Activated CD4-positive, alpha-beta T cell treated with anti-CD3 and anti-CD28 coated beads for 24 hours (primary cell): Measurements from ENCODE around the gene CDKAL1.

Experiments
- DNase-seq, 2 donors: peaks; one replicate each; pipeline ENCODE4 v3.0.0-alpha.2; 2020; ENCODE audit warnings: low read depth in 2 of 2

Gene CDKAL1

GRCh38 chr6:21138336-21139069, 604.2 kb downstream of the CDKAL1 start:
- no peak for DNase-seq

- no peak for DNase-seq
Measured at GRCh38 chr6:21140966-21141365, 606.7 kb downstream of the CDKAL1 start.

DNA sequence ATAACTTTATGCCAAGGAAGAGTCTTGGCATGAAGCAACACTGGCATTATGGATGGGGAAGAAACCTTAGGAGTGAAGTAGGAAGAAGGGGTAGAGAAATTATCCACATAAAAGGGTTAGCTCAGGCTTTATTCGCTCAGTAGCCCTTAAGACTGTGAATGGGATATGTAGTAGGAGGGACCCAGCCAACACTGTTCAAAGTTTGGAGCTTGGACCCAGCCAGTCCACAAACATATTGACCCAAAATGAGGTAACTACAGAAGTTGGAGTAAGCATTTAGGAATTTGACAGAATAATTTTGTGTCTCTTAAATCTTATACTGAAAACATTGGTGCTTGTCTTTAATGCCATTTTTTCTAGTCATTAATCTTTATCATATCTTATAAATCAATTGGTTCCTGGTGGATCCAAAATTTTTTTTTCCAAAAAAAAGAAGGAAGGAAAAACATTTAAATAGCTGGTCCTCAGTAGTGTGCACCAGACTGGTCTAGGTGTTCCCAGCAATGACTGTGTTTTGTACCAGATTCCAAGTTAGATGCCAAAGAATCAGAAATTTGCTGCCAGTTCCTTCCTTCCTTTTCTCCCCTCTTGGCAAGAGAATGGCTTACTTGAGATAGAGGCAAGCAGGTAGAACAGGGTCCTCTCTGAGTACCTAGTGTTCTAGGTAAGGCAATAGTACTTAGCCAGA, 607.5 kb downstream of the CDKAL1 start:
- DNase-seq, result no peak

- no peak for DNase-seq
Measured at GRCh38 chr6:21142741-21143140, 608.5 kb downstream of the CDKAL1 start.

GRCh38 chr6:21143645-21144044, 609.4 kb downstream of the CDKAL1 start:
- no peak for DNase-seq

DNA sequence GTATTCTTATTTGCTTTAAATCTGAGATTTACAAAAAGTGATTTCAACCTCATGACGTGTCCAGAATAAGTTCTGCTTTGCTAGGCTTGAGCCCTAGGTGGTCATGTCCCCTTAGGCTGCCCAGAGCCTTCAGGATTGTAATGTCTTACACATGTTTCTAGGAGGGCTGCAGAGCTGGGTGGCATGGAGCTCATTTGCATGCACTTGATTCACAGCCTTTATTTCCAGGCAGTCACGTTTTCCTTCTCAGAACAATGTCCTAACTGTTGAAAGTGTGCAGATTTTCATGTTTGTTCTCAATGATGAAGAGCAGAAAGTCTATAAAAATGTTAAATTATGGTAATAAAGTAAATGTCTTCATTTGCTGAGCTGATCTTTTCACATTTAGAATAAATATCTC, 610.7 kb downstream of the CDKAL1 start:
- no peak for DNase-seq

DNA sequence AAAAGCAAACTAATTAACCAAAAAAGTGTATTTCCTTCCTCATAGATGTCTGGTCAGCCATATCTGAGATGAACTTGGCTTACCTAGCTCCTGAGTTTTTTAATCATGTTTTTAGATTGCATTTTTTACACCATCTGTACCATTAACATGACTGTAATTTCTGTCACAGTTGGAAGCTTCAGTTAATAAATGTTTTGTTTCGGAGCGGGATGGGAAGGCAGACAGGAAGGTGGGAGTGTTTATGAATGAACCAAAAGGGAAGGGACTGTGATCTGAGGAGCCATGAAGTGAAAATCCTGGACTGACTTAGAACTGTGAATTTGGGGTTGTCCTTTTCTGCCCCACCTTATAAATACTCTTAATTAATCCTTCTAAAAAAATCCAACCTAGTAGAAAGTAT, 613.7 kb downstream of the CDKAL1 start:
- no peak for DNase-seq

DNA sequence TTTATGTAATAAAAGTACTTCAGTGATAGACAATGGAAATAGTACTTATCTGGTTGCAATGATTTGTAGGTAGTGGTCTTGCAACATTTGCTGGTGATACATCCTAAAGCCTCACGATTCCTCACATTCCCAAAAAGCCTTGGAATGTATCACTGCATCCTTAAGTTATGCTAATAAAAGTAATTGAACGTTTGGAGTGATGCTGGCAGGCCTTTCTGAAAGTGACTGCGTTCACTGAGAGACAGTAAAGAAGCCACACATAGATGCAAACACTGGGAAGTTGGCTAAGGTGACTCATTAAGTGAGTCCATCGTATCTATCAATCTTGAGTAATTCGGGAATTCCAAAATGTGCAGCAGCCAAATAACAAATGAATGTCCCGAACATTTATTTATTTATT, 615.2 kb downstream of the CDKAL1 start:
- no peak for DNase-seq

DNA sequence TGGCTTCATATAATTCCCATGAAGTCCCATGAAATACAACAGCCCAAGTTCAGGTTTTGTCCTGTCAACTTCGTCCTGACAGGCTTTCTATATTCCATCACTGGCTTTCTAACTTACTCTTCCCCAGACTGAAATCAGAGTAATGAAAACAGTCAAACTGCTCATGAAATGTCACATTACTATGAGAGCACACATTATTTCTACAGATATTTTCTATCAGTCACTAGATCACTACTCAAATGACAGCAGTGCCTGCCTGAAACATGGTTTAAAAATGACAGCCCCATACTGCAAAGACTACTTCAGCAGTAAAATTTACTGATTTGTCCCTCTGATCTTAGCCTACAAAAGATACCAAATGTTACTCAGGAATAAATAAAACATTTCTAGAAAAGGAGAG, 616.4 kb downstream of the CDKAL1 start:
- DNase-seq, result no peak

GRCh38 chr6:21151119-21151518, 616.9 kb downstream of the CDKAL1 start:
- no peak for DNase-seq

DNA sequence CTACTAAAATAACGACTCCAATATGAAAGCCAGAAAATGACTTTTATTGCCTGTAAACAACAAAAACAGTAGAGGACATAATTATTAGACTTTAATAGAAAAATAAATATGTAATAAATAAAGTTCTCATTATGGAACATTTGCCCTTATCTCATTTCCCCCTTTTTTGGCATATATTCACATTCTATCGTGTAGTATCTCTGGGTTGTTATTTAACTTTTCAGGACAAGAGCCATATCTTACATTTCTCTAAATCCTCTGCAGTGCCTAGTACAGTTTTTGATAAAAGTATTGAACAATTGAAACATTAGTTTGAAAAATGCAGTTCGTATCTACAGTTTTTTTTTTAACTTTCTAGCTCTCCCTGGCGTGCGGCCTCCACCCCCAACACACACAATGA, 617.3 kb downstream of the CDKAL1 start:
- DNase-seq, result no peak

DNA sequence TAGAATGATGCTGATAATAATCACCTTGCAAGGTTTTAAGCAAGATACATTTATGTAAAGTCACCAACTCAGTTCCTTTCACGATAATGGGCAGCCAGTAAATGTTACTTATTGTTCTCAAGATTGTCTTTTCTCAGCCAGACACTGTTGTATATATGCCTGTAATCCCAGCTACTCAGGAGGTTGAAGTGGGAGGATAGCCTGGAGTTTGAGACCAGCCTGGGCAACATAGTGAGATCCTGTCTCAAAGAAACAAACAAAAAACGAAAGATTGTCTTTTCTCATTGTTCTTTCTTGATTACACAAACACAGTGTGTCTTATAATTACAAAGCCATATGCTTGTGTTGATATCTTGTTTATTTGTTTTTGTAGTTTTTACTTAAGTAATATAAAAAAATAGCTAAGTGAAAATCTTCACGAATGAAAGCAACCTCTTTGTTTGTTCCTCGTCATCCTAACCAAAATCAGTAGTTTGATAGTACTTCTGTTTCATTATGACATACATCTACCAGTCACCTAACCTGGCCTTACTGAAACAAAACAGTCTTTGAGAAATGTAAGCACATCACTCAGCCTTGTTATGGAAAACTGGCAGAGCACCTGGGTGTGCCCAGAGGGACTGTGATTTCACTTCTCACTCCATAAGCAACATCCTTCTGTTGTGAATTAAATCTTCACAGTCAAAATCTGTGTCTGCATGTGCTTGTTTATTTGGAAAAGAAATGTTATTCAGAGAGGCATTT, 623.1 kb downstream of the CDKAL1 start:
- no peak for DNase-seq

DNA sequence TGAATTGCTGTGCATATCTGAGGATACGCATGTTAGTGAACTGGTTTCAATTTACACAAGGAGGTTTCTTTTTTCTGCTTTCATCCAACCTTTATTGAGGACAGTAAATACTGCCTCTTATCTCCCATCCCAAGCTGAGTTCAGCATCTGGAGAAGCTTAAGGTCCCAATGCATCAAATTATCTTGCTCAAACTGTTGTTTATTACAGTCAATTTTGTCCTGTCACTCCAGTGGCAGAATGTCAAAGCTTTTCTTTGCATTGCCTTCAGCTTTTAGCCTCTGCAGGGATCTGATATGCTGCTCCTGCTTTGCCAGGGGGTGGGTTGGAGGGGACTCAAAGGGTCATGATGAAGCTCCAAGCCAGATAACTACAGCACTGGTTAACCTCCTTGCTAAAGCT, 623.9 kb downstream of the CDKAL1 start:
- DNase-seq, result no peak

DNA sequence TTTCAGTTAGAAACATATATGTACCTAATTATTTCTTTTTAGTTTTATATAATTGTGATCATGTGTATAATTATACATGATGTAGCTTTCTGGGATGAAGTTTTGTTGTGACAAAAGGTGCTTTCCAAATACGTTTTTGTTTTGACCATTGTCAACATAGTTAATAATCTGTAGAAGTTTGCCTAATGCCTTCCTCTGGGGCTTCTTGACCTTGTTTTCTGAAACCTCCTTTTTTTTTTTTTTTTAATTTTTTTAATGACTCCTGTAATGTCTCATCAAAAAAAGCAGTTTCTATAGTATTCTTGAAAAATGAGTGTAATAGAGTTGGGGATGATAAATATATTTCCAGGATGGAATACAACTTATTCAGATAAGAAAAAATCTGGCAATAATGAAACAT, 624.6 kb downstream of the CDKAL1 start:
- DNase-seq, result no peak

DNA sequence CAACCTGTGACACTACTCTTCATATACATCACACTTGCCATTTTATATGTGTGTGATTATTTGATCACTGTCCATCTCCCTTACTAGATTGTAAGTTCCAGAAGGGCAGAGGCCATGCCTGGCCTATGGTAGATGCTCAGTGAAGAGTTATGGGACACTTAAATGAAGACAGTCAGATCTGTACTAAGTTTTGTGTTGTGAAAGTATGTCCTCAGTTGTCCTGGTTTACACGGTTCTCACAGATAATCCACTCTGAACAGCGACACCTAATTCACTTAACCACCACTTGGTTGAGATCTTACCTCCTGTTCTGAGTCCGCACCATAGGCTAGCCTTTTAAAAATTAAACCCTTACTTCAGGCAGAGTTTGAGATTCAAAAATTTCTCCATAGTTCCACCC, 625.2 kb downstream of the CDKAL1 start:
- DNase-seq, result no peak

GRCh38 chr6:21161707-21162106, 627.5 kb downstream of the CDKAL1 start:
- DNase-seq, result no peak

GRCh38 chr6:21163110-21163837, 629.0 kb downstream of the CDKAL1 start:
- DNase-seq, result no peak

DNA sequence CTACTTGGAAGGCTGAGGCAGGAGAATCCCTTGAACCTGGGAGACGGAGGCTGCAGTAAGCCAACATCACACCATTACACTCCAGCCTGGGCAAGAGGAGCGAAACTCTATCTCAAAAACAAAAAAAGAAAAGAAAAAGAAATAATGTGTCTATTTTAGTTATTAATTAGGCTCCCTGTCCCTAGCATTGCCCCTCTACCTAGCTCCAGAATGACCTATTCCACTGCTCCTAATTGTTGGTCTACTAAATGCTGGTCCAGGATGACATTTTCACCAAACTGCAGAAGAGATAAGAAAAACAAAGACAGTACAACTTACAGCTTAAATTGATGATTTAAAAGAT, 629.6 kb downstream of the CDKAL1 start:
- no peak for DNase-seq

DNA sequence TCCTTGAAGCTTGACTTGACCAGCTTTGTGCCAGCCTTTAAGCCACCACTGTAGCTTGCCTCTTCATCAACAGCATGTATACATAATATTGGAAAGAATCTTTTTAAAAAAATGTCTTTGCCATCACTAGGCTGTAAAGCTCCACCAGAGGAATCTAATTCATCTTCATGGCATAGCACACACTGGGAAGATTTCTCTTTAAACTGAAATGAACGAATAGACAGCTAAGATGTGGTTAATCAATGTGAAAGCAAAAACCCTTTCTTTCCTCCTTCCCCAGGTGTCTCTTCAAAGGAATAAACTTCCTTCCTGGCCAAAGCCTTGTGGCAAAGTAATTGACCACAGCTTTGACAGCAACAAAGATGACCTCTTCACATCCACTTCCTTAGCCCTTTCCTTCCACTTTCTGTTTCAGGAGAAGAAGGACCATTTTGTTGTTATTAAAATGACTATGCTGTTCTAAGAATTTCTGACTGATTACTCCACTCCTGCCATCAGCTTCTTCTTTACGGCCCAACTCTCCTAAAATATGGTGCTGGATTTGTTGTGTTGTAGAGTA, 630.6 kb downstream of the CDKAL1 start:
- DNase-seq, result no peak

DNA sequence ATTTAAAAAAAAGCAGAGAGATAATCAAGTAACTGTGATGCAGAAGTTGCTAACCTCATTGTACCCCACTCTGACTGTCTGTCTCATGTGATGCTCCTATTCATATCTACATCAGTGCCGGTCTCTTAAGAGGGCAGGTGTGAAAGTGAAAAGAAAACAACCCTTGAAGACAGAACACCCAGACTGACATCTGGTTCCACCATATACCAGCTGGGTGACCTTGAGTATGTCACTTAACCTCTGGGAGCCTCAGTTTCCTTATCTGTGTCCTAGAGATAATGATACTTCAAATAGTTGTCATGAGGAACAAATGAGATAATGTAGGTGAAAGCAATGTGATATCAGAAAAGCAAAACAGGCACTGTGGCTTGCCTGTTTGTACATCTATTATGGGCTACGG, 632.5 kb downstream of the CDKAL1 start:
- DNase-seq, result no peak

- no peak for DNase-seq
Measured at GRCh38 chr6:21167790-21168189, 633.5 kb downstream of the CDKAL1 start.

- DNase-seq, result no peak
Measured at GRCh38 chr6:21171801-21172200, 637.5 kb downstream of the CDKAL1 start.
